C4-2B (cell line): ENCODE data around the gene CLMN.

Experiments
- H3K27ac ChIP-seq: fragments of 450-650 bp; 2 replicates; pipeline ENCODE4 v1.5.1; 2017
- CTCF ChIP-seq: fragments of 450-650 bp; conservative IDR thresholded peaks from 2 replicates; pipeline ENCODE4 v1.5.1; 2017; ENCODE audit warnings: mild to moderate bottlenecking
- ZFX ChIP-seq: fragments of 450-650 bp; IDR thresholded peaks from 2 replicates; pipeline ENCODE4 v1.6.1; 2017

The CLMN gene

GRCh38 chr14:95134304-95134933 lies 185.3 kb downstream of the CLMN start:
- no peak overlapping the region for H3K27ac ChIP-seq
- TF ChIP-seq CTCF (no peak), ZFX (no peak)

GRCh38 chr14:95133282-95133681 lies 186.4 kb downstream of the CLMN start:
- H3K27ac ChIP-seq, result no peak overlapping the region
- no peak for TF ChIP-seq CTCF
- TF ChIP-seq ZFX, result no peak

GRCh38 chr14:95132760-95133159 lies 186.9 kb downstream of the CLMN start:
- TF ChIP-seq CTCF (no peak), ZFX (no peak)
- H3K27ac ChIP-seq, result no peak overlapping the region
